SU-DHL-6 (cell line): Measurements from ENCODE around the gene ART4.

Experiments
- H2AFZ ChIP-seq: fragments of 200-600 bp; sonication (generic); 2 replicates; pipeline ENCODE4 v1.6.1; 2014; ENCODE audit warnings: low read depth, mild to moderate bottlenecking, moderate library complexity, mixed read lengths, antibody characterized with exemption, low read length; ENCODE audit not compliant: severe bottlenecking
- H3F3A ChIP-seq: fragments of 200-600 bp; shearing (Covaris generic); 2 replicates; pipeline ENCODE4 v1.6.0; 2016; ENCODE audit warnings: antibody characterized with exemption, mild to moderate bottlenecking; ENCODE audit not compliant: insufficient read depth
- H3K27ac ChIP-seq: fragments of 200-600 bp; sonication (generic); 2 replicates; pipeline ENCODE4 v1.5.1; 2016; ENCODE audit warnings: low read depth, mild to moderate bottlenecking, low read length, moderate library complexity, mixed read lengths
- H3K27me3 ChIP-seq: fragments of 200-600 bp; sonication (generic), shearing (Covaris generic); 2 replicates; pipeline ENCODE4 v1.6.0; 2014; ENCODE audit warnings: mild to moderate bottlenecking, low read length
- H3K36me3 ChIP-seq: fragments of 200-600 bp; sonication (generic); 2 replicates; pipeline ENCODE4 v1.6.1; 2014; ENCODE audit warnings: mild to moderate bottlenecking, low read length, mixed read lengths
- H3K4me2 ChIP-seq: fragments of 300-600, 200-600 bp; shearing (Covaris generic), sonication (generic); 2 replicates; pipeline ENCODE4 v1.6.0; 2014; ENCODE audit warnings: low read length, low read depth, mild to moderate bottlenecking; ENCODE audit not compliant: poor library complexity, severe bottlenecking
- H3K4me3 ChIP-seq: fragments of 200-600 bp; sonication (generic); 2 replicates; pipeline ENCODE4 v1.5.1; 2014; ENCODE audit warnings: antibody characterized with exemption, low read length, mild to moderate bottlenecking, mixed read lengths; ENCODE audit not compliant: insufficient read depth, poor library complexity, severe bottlenecking
- H3K79me2 ChIP-seq: fragments of 200-600 bp; sonication (generic); 2 replicates; pipeline ENCODE4 v1.6.1; 2014; ENCODE audit warnings: mild to moderate bottlenecking, low read length, moderate library complexity; ENCODE audit not compliant: insufficient read depth
- H3K9ac ChIP-seq: fragments of 200-600 bp; sonication (generic); 2 replicates; pipeline ENCODE4 v1.7.0; 2014; ENCODE audit warnings: mild to moderate bottlenecking, low read length
- H3K9me2 ChIP-seq: fragments of 200-600 bp; sonication (generic); replicated peaks from 2 replicates; pipeline ENCODE4 v1.6.1; 2014; ENCODE audit warnings: low read length; ENCODE audit not compliant: insufficient read depth
- H3K9me3 ChIP-seq: fragments of 200-600 bp; sonication (generic); 2 replicates; pipeline ENCODE4 v1.6.1; 2014; ENCODE audit warnings: low read length, mixed read lengths; ENCODE audit not compliant: insufficient read depth
- H4K20me1 ChIP-seq: fragments of 200-600 bp; sonication (generic); 2 replicates; pipeline ENCODE4 v1.6.1; 2014; ENCODE audit warnings: low read depth, mild to moderate bottlenecking, antibody characterized with exemption, low read length, moderate library complexity, mixed read lengths
- EZH2phosphoT487 ChIP-seq: fragments of 200-600 bp; sonication (generic), shearing (Covaris generic); conservative IDR thresholded peaks from 2 replicates; pipeline ENCODE4 v1.6.1; 2018; ENCODE audit warnings: mild to moderate bottlenecking, antibody characterized with exemption, low read length, moderate library complexity, mixed read lengths
- TF ChIP-seq, protein P1 (sequence below): fragments of 200-600 bp; sonication (generic); IDR thresholded peaks from one replicate; pipeline ENCODE4 v1.5.1; 2017; ENCODE audit warnings: antibody characterized with exemption, mild to moderate bottlenecking, low read length, moderate library complexity; ENCODE audit not compliant: insufficient read depth, poor library complexity, severe bottlenecking

Gene ART4, protein sequence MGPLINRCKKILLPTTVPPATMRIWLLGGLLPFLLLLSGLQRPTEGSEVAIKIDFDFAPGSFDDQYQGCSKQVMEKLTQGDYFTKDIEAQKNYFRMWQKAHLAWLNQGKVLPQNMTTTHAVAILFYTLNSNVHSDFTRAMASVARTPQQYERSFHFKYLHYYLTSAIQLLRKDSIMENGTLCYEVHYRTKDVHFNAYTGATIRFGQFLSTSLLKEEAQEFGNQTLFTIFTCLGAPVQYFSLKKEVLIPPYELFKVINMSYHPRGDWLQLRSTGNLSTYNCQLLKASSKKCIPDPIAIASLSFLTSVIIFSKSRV

GRCh38 chr12:14843425-14843887 is at the start of gene ART4:
TSS of gene ART4 (minus strand) at chr12:14843526. CDS start at chr12:14843113, 413 bp downstream.
- Histone ChIP-seq H4K20me1 (no peaks in the 10 kb centered on the region), H3K4me3 (no peak within 1 kb of the TSS), H3F3A (no peaks in the 10 kb centered on the region), H3K36me3 (no peaks in the 10 kb centered on the region), H3K9me2 (no peaks in the 10 kb centered on the region), H3K4me2 (no peak within 1 kb of the TSS), H3K9ac (no peak within 1 kb of the TSS), H3K79me2 (no peaks in the 10 kb centered on the region), H3K9me3 (no peaks in the 10 kb centered on the region), H3K27ac (no peak within 1 kb of the TSS), H3K27me3 (no peaks in the 10 kb centered on the region), H2AFZ (no peak within 1 kb of the TSS)
- TF ChIP-seq, protein P1, sequence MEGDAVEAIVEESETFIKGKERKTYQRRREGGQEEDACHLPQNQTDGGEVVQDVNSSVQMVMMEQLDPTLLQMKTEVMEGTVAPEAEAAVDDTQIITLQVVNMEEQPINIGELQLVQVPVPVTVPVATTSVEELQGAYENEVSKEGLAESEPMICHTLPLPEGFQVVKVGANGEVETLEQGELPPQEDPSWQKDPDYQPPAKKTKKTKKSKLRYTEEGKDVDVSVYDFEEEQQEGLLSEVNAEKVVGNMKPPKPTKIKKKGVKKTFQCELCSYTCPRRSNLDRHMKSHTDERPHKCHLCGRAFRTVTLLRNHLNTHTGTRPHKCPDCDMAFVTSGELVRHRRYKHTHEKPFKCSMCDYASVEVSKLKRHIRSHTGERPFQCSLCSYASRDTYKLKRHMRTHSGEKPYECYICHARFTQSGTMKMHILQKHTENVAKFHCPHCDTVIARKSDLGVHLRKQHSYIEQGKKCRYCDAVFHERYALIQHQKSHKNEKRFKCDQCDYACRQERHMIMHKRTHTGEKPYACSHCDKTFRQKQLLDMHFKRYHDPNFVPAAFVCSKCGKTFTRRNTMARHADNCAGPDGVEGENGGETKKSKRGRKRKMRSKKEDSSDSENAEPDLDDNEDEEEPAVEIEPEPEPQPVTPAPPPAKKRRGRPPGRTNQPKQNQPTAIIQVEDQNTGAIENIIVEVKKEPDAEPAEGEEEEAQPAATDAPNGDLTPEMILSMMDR: no peak
- no peak for TF ChIP-seq EZH2phosphoT487

DNA sequence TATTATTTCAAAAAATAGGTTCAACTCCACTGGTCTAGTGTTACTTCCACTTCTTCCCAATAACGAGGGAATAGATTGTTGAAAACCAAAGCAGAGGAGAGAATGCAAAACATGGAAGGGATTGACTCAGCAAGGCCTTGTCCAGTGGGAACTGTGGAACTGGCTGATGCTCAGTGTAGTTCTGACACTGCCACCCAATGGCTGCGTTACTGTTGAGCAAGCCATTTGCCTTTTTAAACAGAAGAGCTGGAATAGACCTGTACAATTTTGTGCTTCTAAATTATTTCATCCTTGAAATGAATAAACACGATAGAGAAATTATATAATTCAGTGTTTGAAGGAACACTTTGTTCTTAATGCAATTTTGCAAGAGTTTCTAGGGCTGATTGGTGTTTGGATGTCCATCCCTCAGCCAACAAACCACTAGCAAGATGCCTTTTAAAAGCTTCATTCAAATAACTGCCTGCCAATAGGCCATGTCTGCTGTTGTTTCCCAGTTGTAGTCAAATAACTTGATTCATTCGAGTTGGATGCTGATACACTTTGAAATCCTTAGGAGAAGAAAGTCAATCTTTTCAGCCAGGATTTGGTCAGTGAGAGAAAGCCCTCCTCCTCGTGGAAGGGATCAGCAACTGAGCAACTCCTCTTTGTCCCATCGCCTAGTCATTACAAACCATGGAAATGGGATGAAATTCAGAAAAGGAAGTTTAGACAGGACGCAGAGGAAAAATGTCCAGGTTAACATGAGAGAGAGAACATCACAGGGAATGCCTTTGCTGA is 49.6 kb upstream of the ART4 start:
- H3K36me3 ChIP-seq: no peaks in the 10 kb centered on the region
- H3K27ac ChIP-seq: no peak overlapping the region
- H3K9me2 ChIP-seq: no peaks in the 10 kb centered on the region
- no peak overlapping the region for H3K9ac ChIP-seq
- no peaks in the 10 kb centered on the region for H3F3A ChIP-seq
- TF ChIP-seq, protein P1: no peak
- TF ChIP-seq EZH2phosphoT487: no peak
- no peak overlapping the region for H2AFZ ChIP-seq
- no peak overlapping the region for H3K4me2 ChIP-seq
- no peaks in the 10 kb centered on the region for H3K9me3 ChIP-seq
- H4K20me1 ChIP-seq: no peaks in the 10 kb centered on the region
- H3K27me3 ChIP-seq: no peaks in the 10 kb centered on the region
- no peaks in the 10 kb centered on the region for H3K79me2 ChIP-seq
- H3K4me3 ChIP-seq: no peak overlapping the region

- Histone ChIP-seq H3K4me3 (no peak overlapping the region), H3K27ac (no peak overlapping the region), H3K4me2 (no peak overlapping the region), H3F3A (no peaks in the 10 kb centered on the region), H3K27me3 (no peaks in the 10 kb centered on the region), H3K36me3 (no peaks in the 10 kb centered on the region), H3K9me3 (no peaks in the 10 kb centered on the region), H4K20me1 (no peaks in the 10 kb centered on the region), H3K9ac (no peak overlapping the region), H3K79me2 (no peaks in the 10 kb centered on the region), H2AFZ (no peak overlapping the region), H3K9me2 (no peaks in the 10 kb centered on the region)
- TF ChIP-seq, protein P1: no peak
- no peak for TF ChIP-seq EZH2phosphoT487
Measured at GRCh38 chr12:14890701-14891100, 47.4 kb upstream of the ART4 start.
